CD4-positive, alpha-beta T cell (primary cell): ENCODE measurements around the gene SAMD8. TPM values are rescaled to one million over a fixed set of nuclear protein-coding genes. Genes with fewer than 3 reads are reported as not detected.

Experiments
- ATAC-seq: fragments of 200-7000 bp; cut with Tn5 transposase; one replicate; pipeline ENCODE4 v1.10.0; 2022; ENCODE audit warnings: mild to moderate bottlenecking; ENCODE audit not compliant: poor library complexity
- CTCF ChIA-PET: fragments of 350-600 bp; sonication (Branson Sonifier 250); formaldehyde crosslinking; loops from one replicate; lab custom pipeline; 2021; ENCODE audit warnings: antibody characterized with exemption, inconsistent platforms; lab: Charles Lee
- POLR2A ChIA-PET: fragments of 350-600 bp; sonication (Branson Sonifier 250); formaldehyde crosslinking; loops from one replicate; lab custom pipeline; 2021; ENCODE audit warnings: antibody characterized with exemption, inconsistent platforms; lab: Charles Lee
- DNase-seq, 14 experiments: peaks; one replicate each; pipeline ENCODE4 v3.0.0-alpha.2; 2013 to 2020; ENCODE audit warnings: mixed read lengths in 2 of 14
- H3K27ac ChIP-seq, 2 donors: one replicate each; pipeline versions ENCODE4 v1.5.1 to v1.7.0; 2013; ENCODE audit warnings: low read length in 2 of 2, low read depth in 1 of 2, mild to moderate bottlenecking in 1 of 2
- H3K27me3 ChIP-seq, 2 experiments: 1 replicate in 1 of 2; 2 replicates in 1 of 2; pipeline versions ENCODE4 v1.6.1 to v1.7.0; 2013; ENCODE audit warnings: low read length in 2 of 2, control low read depth in 1 of 2, mild to moderate bottlenecking in 1 of 2, moderate library complexity in 1 of 2; ENCODE audit not compliant: insufficient read depth in 2 of 2, control insufficient read depth in 1 of 2
- H3K36me3 ChIP-seq: one replicate; pipeline ENCODE4 v1.6.1; 2013; ENCODE audit warnings: low read length, control low read depth; ENCODE audit not compliant: insufficient read depth
- H3K4me1 ChIP-seq: one replicate; pipeline ENCODE4 v1.6.1; 2013; ENCODE audit warnings: low read length, control low read depth; ENCODE audit not compliant: insufficient read depth
- H3K4me3 ChIP-seq: one replicate; pipeline ENCODE4 v1.5.1; 2013; ENCODE audit warnings: mild to moderate bottlenecking, low read length, moderate library complexity
- H3K9me3 ChIP-seq, 2 experiments: 1 replicate in 1 of 2; 2 replicates in 1 of 2; pipeline versions ENCODE4 v1.6.1 to v1.7.0; 2013; ENCODE audit warnings: low read length in 2 of 2, mild to moderate bottlenecking in 2 of 2, control low read depth in 1 of 2, moderate library complexity in 1 of 2; ENCODE audit not compliant: control insufficient read depth in 1 of 2, insufficient read depth in 1 of 2
- H3K27ac Mint-ChIP-seq: one replicate; pipeline ENCODE4 v1.8.0; 2020; ENCODE audit warnings: mixed read lengths
- H3K27me3 Mint-ChIP-seq: one replicate; pipeline ENCODE4 v1.8.0; 2021; ENCODE audit warnings: mixed read lengths
- H3K36me3 Mint-ChIP-seq: one replicate; pipeline ENCODE4 v1.8.0; 2021; ENCODE audit warnings: low read depth, mixed read lengths
- H3K4me1 Mint-ChIP-seq: one replicate; pipeline ENCODE4 v1.8.0; 2021; ENCODE audit warnings: low read depth, mixed read lengths
- H3K4me3 Mint-ChIP-seq: one replicate; pipeline ENCODE4 v1.8.0; 2020; ENCODE audit warnings: mild to moderate bottlenecking, mixed read lengths
- H3K9me3 Mint-ChIP-seq: one replicate; pipeline ENCODE4 v1.8.0; 2020; ENCODE audit warnings: mixed read lengths
- CTCF ChIP-seq: fragments of 200-600 bp; IDR thresholded peaks from one replicate; pipeline ENCODE4 v1.8.0; 2022; ENCODE audit warnings: antibody characterized with exemption, mild to moderate bottlenecking
- intact Hi-C, 2 experiments: fragments of 100-400 bp; cut with DNase I in 1 of 2; cut with micrococcal nuclease in 1 of 2; formaldehyde crosslinking; loops; one replicate each; pipeline versions ENCODE4 v1.15.1 to v1.9.0; 2023 to 2025; cut with DNase I, micrococcal nuclease
- polyA plus RNA-seq, 2 donors: library from polyadenylated mRNA; unstranded; fragments of 120-200 nt; gene quantifications; one replicate each; pipeline ENCODE4 v1.2.1, GENCODE V29; 2013
- total RNA-seq, 174 experiments: library from RNA in 2 of 174; stranded (reverse) in 2 of 174; gene quantifications; one replicate each; pipeline ENCODE4 v1.2.3 and lab custom pipeline; 2021 to 2026

Gene SAMD8
- total RNA-seq (10 to 100 TPM; 34.1 to 37.4 TPM), total RNA-seq (lab: John Stamatoyannopoulos, UW) (36.8 to 113 (median 61.4) reads per million in 172 experiments)
- polyA plus RNA-seq (2013, experiment 1 of 2): 13.5 TPM
- 16.4 TPM for polyA plus RNA-seq (2013, experiment 2 of 2)

- Mint-ChIP-seq H3K27me3 (no peaks in the 10 kb centered on the region), H3K36me3 (peaks cover 14% of the 10 kb centered on the region), H3K4me1 (peaks cover 62% of the 10 kb centered on the region), H3K4me3 (peak within 1 kb of the TSS; percentile 88), H3K9me3 (no peaks in the 10 kb centered on the region), H3K27ac (peak within 1 kb of the TSS; percentile 90)
- Histone ChIP-seq H3K9me3 (no peaks in the 10 kb centered on the region), H3K4me3 (peak within 1 kb of the TSS; percentile 97), H3K4me1 (peaks cover 26% of the 10 kb centered on the region), H3K27ac (peak within 1 kb of the TSS; percentile 92 to 95), H3K36me3 (no peaks in the 10 kb centered on the region), H3K27me3 (no peaks in the 10 kb centered on the region)
- TF ChIP-seq CTCF: no peak
- ChIA-PET CTCF (interaction anchor here (1.7 kb wide), 1 partner anchor 124 kb away, joined by 6 read pairs; the partner anchor contains the start of gene COMTD1), POLR2A (interaction anchor here (0.6 to 3.2 kb wide), 20 partner anchors 10 to 961 kb away, joined by 3 to 49 read pairs (median 4); partner anchors contain the start of genes ADK, AP3M1, KAT6B and VDAC2)
- ATAC-seq (peak; percentile 80), DNase-seq (peak; percentile 90 to 99 (median 94))
- intact Hi-C loops: loop anchor here (1.0 to 10.0 kb wide), 7 partner anchors 76 to 1944 kb away; partner anchors contain the start of genes ADK (in 1 of the 2), AP3M1 (in 1 of the 2), ECD (in 1 of the 2) and FAM149B1 (in 1 of the 2)
Observed at GRCh38 chr10:75111365-75111906, at the start of gene SAMD8. Gene SAMD8 (plus strand): TSS chr10:75111656. CDS start chr10:75150529, 38,873 bp downstream.

GRCh38 chr10:75061709-75062505 lies 49.5 kb upstream of the SAMD8 start:
- H3K36me3 ChIP-seq: no peaks in the 10 kb centered on the region
- H3K9me3 ChIP-seq: no peaks in the 10 kb centered on the region
- H3K27me3 Mint-ChIP-seq: no peaks in the 10 kb centered on the region
- H3K4me1 ChIP-seq: no peaks in the 10 kb centered on the region
- no peak overlapping the region for H3K4me3 Mint-ChIP-seq
- no peak overlapping the region for H3K4me3 ChIP-seq
- CTCF ChIA-PET: no interaction called here
- DNase-seq: no peak
- intact Hi-C loops: no loop called here
- no peaks in the 10 kb centered on the region for H3K36me3 Mint-ChIP-seq
- H3K4me1 Mint-ChIP-seq: no peaks in the 10 kb centered on the region
- no peak overlapping the region for H3K27ac Mint-ChIP-seq
- no peaks in the 10 kb centered on the region for H3K27me3 ChIP-seq
- no peak overlapping the region for H3K27ac ChIP-seq
- POLR2A ChIA-PET: no interaction called here
- no peak for TF ChIP-seq CTCF
- ATAC-seq: no peak
- no peaks in the 10 kb centered on the region for H3K9me3 Mint-ChIP-seq

GRCh38 chr10:75062506-75063299 lies 48.8 kb upstream of the SAMD8 start:
- Mint-ChIP-seq H3K4me1 (no peaks in the 10 kb centered on the region), H3K4me3 (no peak overlapping the region), H3K27me3 (no peaks in the 10 kb centered on the region), H3K36me3 (no peaks in the 10 kb centered on the region), H3K27ac (no peak overlapping the region), H3K9me3 (no peaks in the 10 kb centered on the region)
- H3K36me3 ChIP-seq: no peaks in the 10 kb centered on the region
- no peak for TF ChIP-seq CTCF
- ChIA-PET CTCF (no interaction called here), POLR2A (interaction anchor here (1.0 kb wide), 1 partner anchor 17 kb away, joined by 3 read pairs; no protein-coding TSS in a partner anchor)
- intact Hi-C loops: no loop called here
- no peaks in the 10 kb centered on the region for H3K9me3 ChIP-seq
- H3K4me3 ChIP-seq: no peak overlapping the region
- no peaks in the 10 kb centered on the region for H3K4me1 ChIP-seq
- no peaks in the 10 kb centered on the region for H3K27me3 ChIP-seq
- no peak overlapping the region for H3K27ac ChIP-seq
- ATAC-seq (no peak), DNase-seq (peak in 1 of 14 experiments; percentile 50)
